ENCODE results near the gene TRMU. TPM values are rescaled to one million over a fixed set of nuclear protein-coding genes. Genes with fewer than 3 reads are reported as not detected.

TRMU gene
- total and polyA plus RNA-seq, 2 donors (not counting 3 experiments of a cell fraction or from before 2014, with no cell fraction given) = 42.4 to 65.7 TPM

DNA sequence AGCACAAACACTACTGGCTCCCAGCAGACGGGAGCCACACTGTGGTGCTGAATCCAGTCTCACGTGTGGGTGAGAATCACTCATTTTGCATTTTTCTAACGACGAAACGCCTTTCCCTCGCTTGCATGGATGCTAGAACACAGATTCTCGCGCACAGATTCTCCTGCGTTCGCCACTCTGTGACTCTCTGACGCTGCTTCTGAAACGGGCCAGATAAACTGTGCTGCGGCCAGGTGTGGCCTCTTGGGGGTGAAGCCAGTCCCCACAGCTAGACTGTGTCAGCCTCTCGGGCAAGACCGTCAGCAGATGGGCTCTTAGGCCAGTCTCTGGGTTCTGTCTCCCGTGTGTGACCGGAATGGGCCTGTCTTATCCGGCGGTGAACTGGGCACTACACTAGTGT, 44.6 kb downstream of the TRMU start:
- no peak for TF ChIP-seq POLR2AphosphoS5 (IDR thresholded peaks at IDR 0.05; ENCODE audit: insufficient read depth, low read depth, low read length)
- TF ChIP-seq MYC (IDR thresholded peaks at IDR 0.05; ENCODE audit: low read depth, low read length) = no peak
- TF ChIP-seq EZH2 (IDR thresholded peaks at IDR 0.05; ENCODE audit: borderline replicate concordance, low read depth, low read length, severe bottlenecking) = no peak
- TF ChIP-seq GATA2 (IDR thresholded peaks at IDR 0.05; ENCODE audit: insufficient read depth, insufficient read length, low read depth, low read length) = no peak
- no peak for TF ChIP-seq FOS (IDR thresholded peaks at IDR 0.05; ENCODE audit: borderline replicate concordance, insufficient read depth, low read length)
- TF ChIP-seq JUN (IDR thresholded peaks at IDR 0.05; ENCODE audit: borderline replicate concordance, insufficient read depth, insufficient read length, low read depth) = no peak
- no peak for TF ChIP-seq POLR2A (IDR thresholded peaks at IDR 0.05; ENCODE audit: low read depth, low read length)
- no peak for TF ChIP-seq MAX (IDR thresholded peaks at IDR 0.05; ENCODE audit: insufficient read depth, insufficient read length)
- TF ChIP-seq CTCF (IDR thresholded peaks at IDR 0.05; ENCODE audit: extremely low read depth in 1 of 2, insufficient read depth in 1 of 2, low read depth in 1 of 2, low read length in 2 of 2) = no peak
- H3K9me3 ChIP-seq (replicated peaks; ENCODE audit: control insufficient read depth, insufficient read depth, low read length) = no peaks in the 10 kb centered on the region

More for the DNA sequence above, 44.6 kb downstream of the TRMU start:
- Histone ChIP-seq H3K4me3 (replicated peaks in 1 of 3; ENCODE audit: insufficient read depth in 1 of 3, low read depth in 1 of 3, low read length in 3 of 3) (no peak overlapping the region), H2AFZ (ENCODE audit: low read depth, low read length) (no peak overlapping the region), H3K27ac (ENCODE audit: insufficient read depth, low read depth, low read length) (no peak overlapping the region), H3K27me3 (ENCODE audit: control insufficient read depth in 2 of 2, insufficient read depth in 2 of 2, low read length in 2 of 2) (no peaks in the 10 kb centered on the region), H3K79me2 (ENCODE audit: control insufficient read depth, insufficient read depth, low read length) (no peaks in the 10 kb centered on the region), H3K9ac (replicated peaks; ENCODE audit: extremely low read depth, insufficient read depth, low read length) (no peak overlapping the region), H3K4me2 (ENCODE audit: insufficient read depth, low read length) (no peak overlapping the region), H4K20me1 (replicated peaks; ENCODE audit: control insufficient read depth, extremely low read depth, insufficient read depth, low read length) (no peaks in the 10 kb centered on the region), H3K36me3 (ENCODE audit: control insufficient read depth in 2 of 2, extremely low read depth in 1 of 2, insufficient read depth in 2 of 2, low read length in 2 of 2) (no peaks in the 10 kb centered on the region), H3K4me1 (ENCODE audit: control insufficient read depth, extremely low read depth, insufficient read depth, low read length) (no peaks in the 10 kb centered on the region), H3K9me1 (replicated peaks; ENCODE audit: control insufficient read depth, extremely low read depth, insufficient read depth, low read length) (no peaks in the 10 kb centered on the region)
- FAIRE-seq (no peak), DNase-seq (ENCODE audit: low read depth, low spot score) (no peak)
- no TSS peak for BruUV-seq (replicated peaks)
- dilution Hi-C loops (cut with MboI; ENCODE audit: extremely low pct_ligation_motif_present, low sequenced_read_pairs) (no loop called here), intact Hi-C loops (cut with micrococcal nuclease) (no loop called here)
- POLR2A ChIA-PET = no interaction called here
- CTCF ChIA-PET = interaction anchor here (2.0 kb wide), 1 partner anchor 13 kb away, joined by 10 read pairs; no protein-coding TSS in a partner anchor

All from endothelial cell of umbilical vein (primary cell).